ENCODE data around the gene MTFR1L.

Gene MTFR1L

DNA sequence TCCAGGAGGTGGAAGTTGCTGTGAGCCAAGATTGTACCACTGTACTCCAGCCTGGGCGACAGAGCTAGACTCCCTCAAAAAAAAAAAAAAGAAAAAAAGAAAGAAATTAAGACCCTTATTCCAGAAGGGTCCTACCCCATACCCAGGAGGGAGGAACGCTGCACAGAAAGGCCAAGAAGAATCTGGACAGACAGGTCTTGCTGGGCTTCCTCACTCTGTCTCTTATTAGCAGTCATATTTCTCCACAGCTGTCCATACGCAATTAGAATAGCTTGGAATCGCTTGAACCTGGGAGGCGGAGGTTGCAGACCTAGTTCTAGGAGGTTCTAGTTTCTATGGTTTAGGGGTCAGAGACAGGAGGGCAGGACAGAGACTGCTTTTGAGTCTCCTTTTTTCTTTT lies 58.9 kb downstream of the MTFR1L start:
- DNase-seq (ENCODE audit: low read depth in 3 of 3): no peak

GRCh38 chr1:25879675-25880074 lies 59.9 kb downstream of the MTFR1L start:
- no peak for DNase-seq (ENCODE audit: low read depth in 3 of 3)

GRCh38 chr1:25880518-25880917 lies 60.8 kb downstream of the MTFR1L start:
- DNase-seq (ENCODE audit: low read depth in 3 of 3): no peak

DNA sequence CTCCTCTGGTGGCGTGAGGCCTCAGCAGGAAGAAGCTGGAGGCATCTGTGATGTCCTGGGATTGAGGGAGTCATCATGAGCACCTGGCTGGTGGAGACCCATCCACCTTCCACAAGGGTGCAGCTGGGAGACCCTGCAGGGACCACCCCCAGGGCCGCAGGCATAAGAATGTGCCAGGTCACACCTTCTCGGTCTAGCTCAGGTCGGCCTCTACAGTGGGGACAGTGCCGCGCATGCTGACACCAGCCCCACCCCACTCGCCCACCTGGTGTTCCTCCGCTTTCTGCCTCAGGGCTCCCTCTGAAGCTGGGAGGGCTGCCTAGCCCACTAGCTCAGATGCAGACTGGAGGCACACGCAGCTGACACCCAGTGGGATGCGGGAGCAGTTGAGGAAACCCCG lies 61.5 kb downstream of the MTFR1L start:
- no peak for DNase-seq (ENCODE audit: low read depth in 3 of 3)
